ENCODE data around the gene C6orf120. TPM values are rescaled to one million over a fixed set of nuclear protein-coding genes. Genes with fewer than 3 reads are reported as not detected.

C6orf120 gene
- 31.8 and 45.9 TPM in 2 replicates for total RNA-seq

- peak; percentile 88 for DNase-seq (ENCODE audit: low read depth)
These were observed at the start of gene C6orf120, which contains the start of gene WDR27 for GRCh38 chr6:169701954-169702839. TSS of gene C6orf120 (plus strand) at chr6:169702126. CDS start at chr6:169702460, 334 bp downstream. TSS of gene WDR27 (minus strand) at chr6:169702029. CDS start at chr6:169689005, 13,024 bp downstream.

- DNase-seq (ENCODE audit: low read depth), result no peak
These were observed 49.0 kb upstream of the C6orf120 start for GRCh38 chr6:169652896-169653295.

GRCh38 chr6:169653691-169654090 lies 48.2 kb upstream of the C6orf120 start:
- no peak for DNase-seq (ENCODE audit: low read depth)

- peak; percentile 45 for DNase-seq (ENCODE audit: low read depth)
These were observed 47.1 kb upstream of the C6orf120 start for GRCh38 chr6:169654598-169655391.

- no peak for DNase-seq (ENCODE audit: low read depth)
These were observed 45.2 kb upstream of the C6orf120 start for GRCh38 chr6:169656546-169657283.

GRCh38 chr6:169657284-169657610 lies 44.7 kb upstream of the C6orf120 start:
- no peak for DNase-seq (ENCODE audit: low read depth)

- no peak for DNase-seq (ENCODE audit: low read depth)
These were observed 41.9 kb upstream of the C6orf120 start for GRCh38 chr6:169659820-169660610.

GRCh38 chr6:169660751-169661390 lies 41.1 kb upstream of the C6orf120 start:
- no peak for DNase-seq (ENCODE audit: low read depth)

GRCh38 chr6:169661391-169661756 lies 40.6 kb upstream of the C6orf120 start:
- DNase-seq (ENCODE audit: low read depth), result no peak

- DNase-seq (ENCODE audit: low read depth), result no peak
These were observed 38.5 kb upstream of the C6orf120 start for GRCh38 chr6:169663468-169663867.

GRCh38 chr6:169664227-169664626 lies 37.7 kb upstream of the C6orf120 start:
- DNase-seq (ENCODE audit: low read depth), result no peak

- no peak for DNase-seq (ENCODE audit: low read depth)
These were observed 36.6 kb upstream of the C6orf120 start for GRCh38 chr6:169665289-169665688.

- no peak for DNase-seq (ENCODE audit: low read depth)
These were observed 35.5 kb upstream of the C6orf120 start for GRCh38 chr6:169666441-169666840.

GRCh38 chr6:169667716-169668115 lies 34.2 kb upstream of the C6orf120 start:
- no peak for DNase-seq (ENCODE audit: low read depth)

- no peak for DNase-seq (ENCODE audit: low read depth)
These were observed 33.6 kb upstream of the C6orf120 start for GRCh38 chr6:169668203-169668847.

- no peak for DNase-seq (ENCODE audit: low read depth)
These were observed 32.8 kb upstream of the C6orf120 start for GRCh38 chr6:169669147-169669546.

GRCh38 chr6:169669889-169670288 lies 32.0 kb upstream of the C6orf120 start:
- no peak for DNase-seq (ENCODE audit: low read depth)

- DNase-seq (ENCODE audit: low read depth), result no peak
These were observed 30.4 kb upstream of the C6orf120 start for GRCh38 chr6:169671563-169671962.

GRCh38 chr6:169675011-169675410 lies 26.9 kb upstream of the C6orf120 start:
- no peak for DNase-seq (ENCODE audit: low read depth)

GRCh38 chr6:169677096-169677495 lies 24.8 kb upstream of the C6orf120 start:
- DNase-seq (ENCODE audit: low read depth), result peak; percentile 31
